ENCODE data around the gene RTP5.
"Not testable (repeated sequence)": the region's sequence is repeated elsewhere in the genome, so short reads cannot be mapped to it uniquely, and the experiment has no call there.

Gene RTP5

GRCh38 chr2:241869087-241869961 lies at the start of gene RTP5:
Gene RTP5, plus strand, starts transcription at chr2:241869729. Its CDS starts 28 bp downstream, at chr2:241869757.
- no peak for DNase-seq

GRCh38 chr2:241819947-241820624 lies 49.4 kb upstream of the RTP5 start:
- not testable (repeated sequence) for DNase-seq

GRCh38 chr2:241820625-241821384 lies 48.7 kb upstream of the RTP5 start:
- DNase-seq: no peak

GRCh38 chr2:241821460-241822263 lies 47.9 kb upstream of the RTP5 start:
- no peak for DNase-seq

GRCh38 chr2:241822264-241822623 lies 47.3 kb upstream of the RTP5 start:
- DNase-seq: no peak

GRCh38 chr2:241823531-241824437 lies 45.7 kb upstream of the RTP5 start:
- DNase-seq: peak; percentile 28

GRCh38 chr2:241827394-241827793 lies 42.1 kb upstream of the RTP5 start:
- no peak for DNase-seq

- DNase-seq: no peak
Measured at GRCh38 chr2:241833101-241833663, 36.3 kb upstream of the RTP5 start.

- not testable (repeated sequence) for DNase-seq
Measured at GRCh38 chr2:241833756-241834526, 35.6 kb upstream of the RTP5 start.

- no peak for DNase-seq
Measured at GRCh38 chr2:241834527-241835210, 34.9 kb upstream of the RTP5 start.

GRCh38 chr2:241835611-241836010 lies 33.9 kb upstream of the RTP5 start:
- DNase-seq: no peak

GRCh38 chr2:241836292-241836691 lies 33.2 kb upstream of the RTP5 start:
- DNase-seq: no peak

GRCh38 chr2:241837197-241837965 lies 32.1 kb upstream of the RTP5 start:
- DNase-seq: no peak

- DNase-seq: no peak
Measured at GRCh38 chr2:241841181-241842066, 28.1 kb upstream of the RTP5 start.

- no peak for DNase-seq
Measured at GRCh38 chr2:241842067-241842415, 27.5 kb upstream of the RTP5 start.

- DNase-seq: no peak
Measured at GRCh38 chr2:241842620-241843211, 26.8 kb upstream of the RTP5 start.

GRCh38 chr2:241843321-241844065 lies 26.0 kb upstream of the RTP5 start:
- DNase-seq: no peak
